ENCODE results near the gene ICAM2.

ICAM2 gene

GRCh38 chr17:64005734-64006167 is 14.7 kb downstream of the ICAM2 start:
- no peak for TF ChIP-seq EZH2phosphoT487 (conservative IDR thresholded peaks at IDR 0.05; ENCODE audit: low read length)
- no peak for TF ChIP-seq CTCF (IDR thresholded peaks at IDR 0.05; ENCODE audit: insufficient read depth, low read length, poor library complexity, severe bottlenecking)
- Histone ChIP-seq H3K27me3 (ENCODE audit: low read length) (no peaks in the 10 kb centered on the region), H3K36me3 (ENCODE audit: low read length) (peaks cover 9% of the 10 kb centered on the region; the same call in 1 of the 2 replicates), H3F3A (ENCODE audit: insufficient read depth) (peaks cover 3% of the 10 kb centered on the region; the same call in 1 of the 2 replicates), H3K4me2 (ENCODE audit: low read depth, low read length, poor library complexity, severe bottlenecking) (no peak overlapping the region), H3K9me2 (replicated peaks; ENCODE audit: insufficient read depth, low read length) (no peaks in the 10 kb centered on the region), H3K9ac (ENCODE audit: low read length) (no peak overlapping the region), H3K9me3 (ENCODE audit: insufficient read depth, low read length) (no peaks in the 10 kb centered on the region), H2AFZ (ENCODE audit: low read depth, low read length, severe bottlenecking) (no peak overlapping the region), H3K4me3 (ENCODE audit: insufficient read depth, low read length, poor library complexity, severe bottlenecking) (no peak overlapping the region), H3K27ac (ENCODE audit: low read depth, low read length) (no peak overlapping the region), H3K79me2 (ENCODE audit: insufficient read depth, low read length) (peaks cover 24% of the 10 kb centered on the region), H4K20me1 (ENCODE audit: low read depth, low read length) (no peaks in the 10 kb centered on the region)

GRCh38 chr17:64004903-64005733 is 15.3 kb downstream of the ICAM2 start:
- Histone ChIP-seq H3K27me3 (ENCODE audit: low read length) (no peaks in the 10 kb centered on the region), H3K9me2 (replicated peaks; ENCODE audit: insufficient read depth, low read length) (no peaks in the 10 kb centered on the region), H3K36me3 (ENCODE audit: low read length) (peaks cover 3% of the 10 kb centered on the region; the same call in 1 of the 2 replicates), H3K4me3 (ENCODE audit: insufficient read depth, low read length, poor library complexity, severe bottlenecking) (no peak overlapping the region), H3F3A (ENCODE audit: insufficient read depth) (peaks cover 2% of the 10 kb centered on the region; the same call in 1 of the 2 replicates), H3K9ac (ENCODE audit: low read length) (no peak overlapping the region), H4K20me1 (ENCODE audit: low read depth, low read length) (no peaks in the 10 kb centered on the region), H3K9me3 (ENCODE audit: insufficient read depth, low read length) (no peaks in the 10 kb centered on the region), H2AFZ (ENCODE audit: low read depth, low read length, severe bottlenecking) (no peak overlapping the region), H3K4me2 (ENCODE audit: low read depth, low read length, poor library complexity, severe bottlenecking) (no peak overlapping the region), H3K27ac (ENCODE audit: low read depth, low read length) (no peak overlapping the region), H3K79me2 (ENCODE audit: insufficient read depth, low read length) (peaks cover 17% of the 10 kb centered on the region)
- TF ChIP-seq CTCF (IDR thresholded peaks at IDR 0.05; ENCODE audit: insufficient read depth, low read length, poor library complexity, severe bottlenecking) (no peak), EZH2phosphoT487 (conservative IDR thresholded peaks at IDR 0.05; ENCODE audit: low read length) (no peak)

- Histone ChIP-seq H3K9me2 (replicated peaks; ENCODE audit: insufficient read depth, low read length) (no peaks in the 10 kb centered on the region), H3K9ac (ENCODE audit: low read length) (no peak overlapping the region), H3K4me3 (ENCODE audit: insufficient read depth, low read length, poor library complexity, severe bottlenecking) (no peak overlapping the region), H2AFZ (ENCODE audit: low read depth, low read length, severe bottlenecking) (no peak overlapping the region), H3K36me3 (ENCODE audit: low read length) (no peaks in the 10 kb centered on the region), H3K9me3 (ENCODE audit: insufficient read depth, low read length) (no peaks in the 10 kb centered on the region), H3K27ac (ENCODE audit: low read depth, low read length) (no peak overlapping the region), H3K4me2 (ENCODE audit: low read depth, low read length, poor library complexity, severe bottlenecking) (no peak overlapping the region), H3K27me3 (ENCODE audit: low read length) (no peaks in the 10 kb centered on the region), H3F3A (ENCODE audit: insufficient read depth) (no peaks in the 10 kb centered on the region), H3K79me2 (ENCODE audit: insufficient read depth, low read length) (peaks cover 9% of the 10 kb centered on the region; the same call in 1 of the 2 replicates), H4K20me1 (ENCODE audit: low read depth, low read length) (no peaks in the 10 kb centered on the region)
- TF ChIP-seq CTCF (IDR thresholded peaks at IDR 0.05; ENCODE audit: insufficient read depth, low read length, poor library complexity, severe bottlenecking) = no peak
Observed at GRCh38 chr17:64004218-64004770, 16.1 kb downstream of the ICAM2 start.
